GM18873 (cell line): ENCODE results near the gene KCNIP4.
"Not testable (repeated sequence)": the region's sequence is repeated elsewhere in the genome, so short reads cannot be mapped to it uniquely, and the experiment has no call there.

Experiments
- ATAC-seq: cut with Tn5 transposase; IDR thresholded peaks from one replicate; pipeline ENCODE4 v1.9.1; 2021; ENCODE audit warnings: mild to moderate bottlenecking, moderate library complexity, moderate number of reproducible peaks; ENCODE audit not compliant: unreplicated experiment, low FRiP score

KCNIP4 gene

GRCh38 chr4:21948347-21949072, at the start of gene KCNIP4:
TSS of gene KCNIP4 (minus strand) at chr4:21948772.
- no peak for ATAC-seq

GRCh38 chr4:21996618-21997017, 48.0 kb upstream of the KCNIP4 start:
- not testable (repeated sequence) for ATAC-seq

- ATAC-seq = no peak
Measured at GRCh38 chr4:21992330-21992729, 43.8 kb upstream of the KCNIP4 start.

- ATAC-seq = no peak
Measured at GRCh38 chr4:21991562-21991961, 43.0 kb upstream of the KCNIP4 start.

GRCh38 chr4:21991050-21991449, 42.5 kb upstream of the KCNIP4 start:
- no peak for ATAC-seq

- no peak for ATAC-seq
Measured at GRCh38 chr4:21989351-21989750, 40.8 kb upstream of the KCNIP4 start.

DNA sequence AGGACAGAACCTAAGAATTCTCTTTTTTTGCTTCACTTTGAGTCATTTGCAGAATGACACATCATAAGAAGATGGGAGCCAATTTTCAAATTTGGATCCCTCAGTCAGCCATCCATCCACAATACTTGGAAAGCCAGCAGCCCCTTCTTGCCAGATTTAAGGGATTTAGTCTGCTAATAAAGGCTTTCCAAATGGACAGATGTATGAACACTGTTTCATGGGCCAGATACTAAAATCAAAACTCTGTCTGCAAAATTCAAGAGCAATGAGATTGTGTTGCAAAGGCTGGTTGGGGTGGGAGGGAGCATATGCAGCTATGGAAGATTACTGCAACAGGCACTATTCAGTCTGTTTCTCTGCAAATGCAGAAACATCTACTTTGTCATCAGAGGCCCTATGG, 37.7 kb upstream of the KCNIP4 start:
- no peak for ATAC-seq

- no peak for ATAC-seq
Measured at GRCh38 chr4:21982087-21982486, 33.5 kb upstream of the KCNIP4 start.

DNA sequence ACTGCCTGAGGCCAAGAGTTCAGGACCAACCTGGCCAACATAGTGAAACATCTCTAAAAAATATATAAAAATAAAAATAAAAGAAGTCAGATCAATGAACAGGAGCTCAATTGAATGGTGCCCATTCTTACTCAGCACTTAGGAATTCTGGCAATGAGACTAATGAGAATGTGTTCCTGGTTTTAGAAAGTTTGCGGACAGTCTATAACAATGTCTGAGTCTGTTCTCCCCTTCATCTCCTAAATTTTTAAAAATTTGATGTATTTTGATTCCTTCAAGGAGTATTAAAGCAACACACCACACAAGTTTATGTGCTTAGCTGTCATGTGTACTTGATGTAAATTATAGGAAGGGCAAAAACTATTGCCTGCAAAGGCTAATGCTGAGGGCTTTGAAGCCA, 30.6 kb upstream of the KCNIP4 start:
- ATAC-seq = no peak

DNA sequence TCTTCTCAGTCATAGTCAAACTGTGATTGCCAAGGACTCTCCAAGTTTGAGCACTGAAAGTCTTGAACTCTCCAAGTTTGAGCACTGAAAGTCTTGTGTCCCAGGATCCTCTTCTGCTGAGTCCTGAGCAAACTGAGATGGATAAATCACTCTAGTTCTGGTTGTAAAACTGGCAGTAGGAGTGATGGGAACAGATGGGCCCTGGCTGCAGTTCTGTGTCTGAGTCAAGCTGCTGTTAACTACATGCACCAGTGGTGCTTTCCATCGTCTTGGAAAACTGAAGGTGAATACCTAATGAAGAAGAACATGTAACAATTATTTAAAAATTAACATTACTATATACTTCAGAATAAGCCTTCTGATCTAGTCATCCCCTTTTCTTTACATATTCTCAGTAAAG, 27.6 kb upstream of the KCNIP4 start:
- no peak for ATAC-seq

DNA sequence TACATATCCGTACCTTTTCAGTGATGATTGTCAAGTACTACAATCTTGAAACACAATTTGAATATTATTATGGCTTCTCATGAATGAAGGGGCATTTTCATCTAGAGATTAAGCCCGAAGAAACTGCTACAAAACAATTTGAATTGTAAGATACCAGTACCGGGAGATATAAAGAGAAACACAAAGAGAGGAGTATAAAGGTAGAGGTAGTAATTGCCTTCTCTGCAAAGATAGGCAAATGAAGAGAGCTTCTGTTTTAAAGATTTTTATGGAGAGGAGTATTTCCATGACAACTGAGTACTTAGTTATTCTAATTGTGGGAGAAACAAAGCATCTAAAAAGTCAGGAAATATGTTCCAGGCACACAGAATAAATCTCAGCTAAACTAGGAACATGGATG, 25.3 kb upstream of the KCNIP4 start:
- no peak for ATAC-seq

GRCh38 chr4:21964762-21965319, 16.3 kb upstream of the KCNIP4 start:
- no peak for ATAC-seq

- no peak for ATAC-seq
Measured at GRCh38 chr4:21962691-21963090, 14.1 kb upstream of the KCNIP4 start.

DNA sequence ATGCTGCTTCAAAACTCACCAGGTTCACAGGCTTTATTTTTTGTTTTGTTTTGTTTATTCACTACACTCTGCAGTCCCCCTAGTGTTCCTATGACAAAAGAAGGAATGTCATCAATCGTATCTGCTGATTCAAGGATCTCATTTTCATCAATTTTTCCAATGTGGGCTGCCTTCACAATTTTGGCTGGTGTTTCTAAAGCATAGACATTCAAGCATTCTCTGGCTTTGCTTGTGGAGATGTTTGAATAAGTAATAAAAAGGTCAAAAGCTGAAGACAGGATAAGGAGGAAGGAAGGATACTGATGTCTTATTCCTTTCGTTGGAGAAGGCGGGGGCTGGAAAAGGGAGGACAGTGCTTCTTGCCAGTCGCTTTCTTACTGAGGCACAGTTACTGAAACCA, 12.2 kb upstream of the KCNIP4 start:
- no peak for ATAC-seq

DNA sequence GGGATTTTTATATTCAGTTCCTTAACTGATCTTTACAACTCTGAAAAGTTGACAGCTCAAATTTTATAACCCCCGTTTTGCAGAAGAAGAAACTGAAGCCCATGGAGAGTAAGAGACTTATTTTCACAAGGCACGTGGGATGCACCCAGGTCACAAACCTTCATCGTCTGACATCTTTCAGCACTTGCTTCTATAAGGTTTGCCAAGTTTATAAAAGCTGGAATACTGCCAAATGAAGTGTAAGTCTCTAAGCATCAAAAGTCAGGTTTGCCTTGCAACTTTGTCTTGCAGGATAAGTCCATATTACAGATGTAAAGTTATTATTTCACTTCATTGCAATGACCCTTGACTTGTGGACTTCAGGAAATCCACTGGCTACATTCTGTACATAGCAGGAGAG, 6.3 kb upstream of the KCNIP4 start:
- ATAC-seq = no peak

- no peak for ATAC-seq
Measured at GRCh38 chr4:21953653-21954052, 5.1 kb upstream of the KCNIP4 start.

DNA sequence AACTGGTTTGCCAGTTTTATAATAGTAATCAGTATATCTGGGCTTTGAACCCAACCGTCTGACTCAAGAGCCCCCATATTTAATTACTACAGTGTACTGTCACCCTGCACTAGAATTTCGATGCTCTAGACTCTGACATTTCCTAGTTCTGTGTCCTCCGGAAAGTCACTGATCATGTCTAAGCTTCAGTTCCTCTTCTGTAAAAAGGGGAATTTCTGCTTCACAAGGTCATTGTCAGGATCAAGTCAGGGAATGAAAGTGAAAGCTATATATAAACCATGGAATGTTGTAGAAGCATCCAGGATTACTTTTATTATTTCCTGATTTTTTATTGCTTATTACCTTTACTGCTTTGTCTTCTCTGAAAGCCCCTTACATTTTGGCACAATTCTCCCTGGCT, 4.0 kb upstream of the KCNIP4 start:
- ATAC-seq = no peak

- ATAC-seq = no peak
Measured at GRCh38 chr4:21949073-21949457, 493 bp upstream of the KCNIP4 start.

DNA sequence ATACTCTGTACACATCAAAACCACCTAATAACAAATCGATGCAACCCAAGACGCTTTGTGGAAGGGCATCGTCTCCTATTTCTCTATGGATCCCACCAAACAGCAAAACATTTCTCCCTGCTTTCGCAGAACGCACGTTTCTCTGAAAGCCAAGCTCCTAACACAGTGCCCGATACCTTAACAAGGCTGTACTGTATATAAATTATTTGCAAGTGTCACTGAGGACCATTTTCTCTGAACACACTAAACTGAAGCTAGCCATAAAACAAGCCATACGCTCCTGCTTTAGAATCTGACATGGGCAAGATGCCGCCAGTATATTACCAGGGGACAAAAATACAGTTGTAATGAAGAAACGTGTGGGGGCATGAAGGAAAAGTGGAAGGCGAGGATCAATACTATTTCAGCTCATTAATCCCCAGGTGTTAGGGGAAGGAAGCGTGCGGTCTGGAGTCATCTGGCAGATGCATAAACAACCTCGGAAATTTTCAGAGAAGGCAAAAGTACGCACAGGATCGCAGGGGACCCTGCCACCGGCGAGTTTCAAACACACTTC, 703 bp downstream of the KCNIP4 start:
- no peak for ATAC-seq

DNA sequence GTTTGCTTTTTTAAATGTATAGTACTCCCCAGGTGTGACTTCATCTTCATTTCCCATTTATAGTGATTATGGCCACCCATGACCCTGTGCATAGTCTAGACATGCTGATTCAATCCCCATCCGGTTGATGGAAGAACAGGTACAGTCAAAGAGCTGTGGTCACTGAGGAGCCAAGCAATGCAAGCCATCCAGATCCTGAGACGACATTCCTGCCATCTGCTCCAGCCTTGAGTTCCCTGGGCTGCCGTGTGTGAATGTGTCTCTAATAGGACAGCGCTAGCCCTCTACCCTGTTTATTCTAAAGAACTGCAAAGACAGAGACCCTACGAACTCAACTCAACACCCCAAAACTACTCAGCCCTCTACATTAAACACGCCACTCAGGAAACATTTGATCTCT, 1.7 kb downstream of the KCNIP4 start:
- no peak for ATAC-seq

DNA sequence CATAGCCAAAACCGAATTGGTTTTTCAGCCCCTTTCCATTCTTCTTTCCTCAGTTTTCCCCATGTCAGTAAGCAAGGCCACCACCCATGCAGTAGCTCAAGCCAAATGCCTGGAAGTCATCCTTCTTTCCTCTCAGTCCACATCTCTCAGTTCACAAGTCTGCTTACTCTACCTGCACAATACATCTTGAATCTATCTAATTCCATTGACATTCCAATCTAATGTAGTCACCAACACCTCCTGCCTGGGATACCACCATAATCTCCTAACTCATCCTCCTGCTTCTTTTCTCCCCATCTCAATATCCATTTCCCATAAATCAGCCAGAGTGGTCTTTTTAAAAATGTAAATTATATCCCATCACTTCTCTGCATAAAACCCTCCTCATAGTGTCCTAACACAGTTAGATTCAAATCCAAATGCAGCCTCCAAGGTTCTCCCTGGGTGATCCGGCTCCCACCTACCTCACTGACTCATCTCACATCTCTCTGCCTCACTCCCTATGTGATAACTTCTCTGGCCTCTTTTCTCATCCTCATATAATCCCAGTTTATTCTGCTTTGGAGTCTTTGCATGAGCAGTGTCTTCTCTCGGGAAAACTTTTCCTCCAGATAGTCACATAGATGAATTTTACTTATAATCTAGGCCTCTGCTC, 26.9 kb downstream of the KCNIP4 start:
- no peak for ATAC-seq

- ATAC-seq = no peak
Measured at GRCh38 chr4:21915761-21916160, 32.8 kb downstream of the KCNIP4 start.
